ENCODE results near the gene CRPPA. TPM values are rescaled to one million over a fixed set of nuclear protein-coding genes. Genes with fewer than 3 reads are reported as not detected.

CRPPA gene
- total and polyA plus RNA-seq, 7 donors, result 0.23 to 6.0 (median 3.9) TPM

- intact Hi-C loops (cut with DNase I), result loop anchor here (10.0 kb wide), 1 partner anchor 221 kb away; the partner anchor contains the start of genes ANKMY2 and BZW2
- TF ChIP-seq EP300 (IDR thresholded peaks at IDR 0.05), result no peak
- TF ChIP-seq POLR2AphosphoS5 (IDR thresholded peaks at IDR 0.05), result no peak
- TF ChIP-seq CTCF (IDR thresholded peaks at IDR 0.05), result no peak
- TF ChIP-seq POLR2A (IDR thresholded peaks at IDR 0.05), result no peak
- H3K36me3 ChIP-seq, result no peaks in the 10 kb centered on the region
- peak overlapping the region in 1 of 4 donors; percentile 97 for H3K27ac ChIP-seq
- DNase-seq, result no peak
- peaks cover 0 to 29% (median 21%) of the 10 kb centered on the region in 4 donors for H3K4me1 ChIP-seq
- H3K27me3 ChIP-seq, result no peaks in the 10 kb centered on the region
- no peaks in the 10 kb centered on the region for H3K9me3 ChIP-seq
- 49% methylated on average over 1 of the region's 1 CpG for WGBS, 2 donors
- H3K4me3 ChIP-seq, result no peak overlapping the region
Observed at GRCh38 chr7:16423761-16424160, 2.4 kb upstream of the CRPPA start.

GRCh38 chr7:16422917-16423316 is 1.6 kb upstream of the CRPPA start:
- Histone ChIP-seq H3K9me3 (no peaks in the 10 kb centered on the region), H3K27me3 (no peaks in the 10 kb centered on the region), H3K4me3 (no peak overlapping the region), H3K27ac (peak overlapping the region; percentile 89 to 97 (median 96)), H3K36me3 (no peaks in the 10 kb centered on the region), H3K4me1 (peaks cover 0 to 29% (median 21%) of the 10 kb centered on the region in 4 donors)
- intact Hi-C loops (cut with DNase I), result loop anchor here (10.0 kb wide), 1 partner anchor 222 kb away; the partner anchor contains the start of genes ANKMY2 and BZW2
- TF ChIP-seq EP300 (IDR thresholded peaks at IDR 0.05), result no peak
- no peak for TF ChIP-seq POLR2AphosphoS5 (IDR thresholded peaks at IDR 0.05)
- no peak for TF ChIP-seq CTCF (IDR thresholded peaks at IDR 0.05)
- TF ChIP-seq POLR2A (IDR thresholded peaks at IDR 0.05), result no peak
- DNase-seq, result no peak
- 71 to 86% methylated on average over 3 of the region's 3 CpGs for WGBS, 2 donors

- intact Hi-C loops (cut with DNase I), result loop anchor here (10.0 kb wide), 1 partner anchor 223 kb away; the partner anchor contains the start of genes ANKMY2 and BZW2
- Histone ChIP-seq H3K27ac (peak overlapping the region; percentile 89 to 97 (median 96)), H3K27me3 (no peaks in the 10 kb centered on the region), H3K4me3 (peak overlapping the region in 2 of 4 donors; percentile 56 to 71), H3K9me3 (no peaks in the 10 kb centered on the region), H3K36me3 (no peaks in the 10 kb centered on the region), H3K4me1 (peaks cover 0 to 29% (median 21%) of the 10 kb centered on the region in 4 donors)
- TF ChIP-seq POLR2AphosphoS5 (IDR thresholded peaks at IDR 0.05), result peak in 3 of 4 donors; percentile 23 to 41 (median 39)
- TF ChIP-seq POLR2A (IDR thresholded peaks at IDR 0.05), result no peak
- peak in 2 of 4 donors; percentile 1 to 2 for TF ChIP-seq EP300 (IDR thresholded peaks at IDR 0.05)
- no peak for TF ChIP-seq CTCF (IDR thresholded peaks at IDR 0.05)
- WGBS, 2 donors, result 26 to 41% methylated on average over 1 of the region's 1 CpG
- no peak for DNase-seq
Observed at GRCh38 chr7:16422103-16422435, 731 bp upstream of the CRPPA start.

- H3K27me3 ChIP-seq, result no peaks in the 10 kb centered on the region
- peaks cover 0 to 29% (median 21%) of the 10 kb centered on the region in 4 donors for H3K4me1 ChIP-seq
- peak overlapping the region; percentile 89 to 97 (median 96) for H3K27ac ChIP-seq
- peak; percentile 94 for DNase-seq
- TF ChIP-seq CTCF (IDR thresholded peaks at IDR 0.05) (peak in 3 of 4 experiments; percentile 39 to 53 (median 45)), POLR2AphosphoS5 (IDR thresholded peaks at IDR 0.05) (peak; percentile 94 to 96 (median 94)), EP300 (IDR thresholded peaks at IDR 0.05) (no peak), POLR2A (IDR thresholded peaks at IDR 0.05) (peak; percentile 86 to 95)
- H3K9me3 ChIP-seq, result no peaks in the 10 kb centered on the region
- WGBS, 2 donors, result 0 to 1% methylated on average over 56 of the region's 56 CpGs
- intact Hi-C loops (cut with DNase I), result loop anchor here (10.0 kb wide), 1 partner anchor 224 kb away; the partner anchor contains the start of genes ANKMY2 and BZW2
- H3K36me3 ChIP-seq, result no peaks in the 10 kb centered on the region
- H3K4me3 ChIP-seq, result peak overlapping the region; percentile 47 to 71 (median 54)
Observed at GRCh38 chr7:16420649-16421332, 547 bp downstream of the CRPPA start.

Data from sigmoid colon (tissue), 7 donors.